NCI-H1105 treated with DMSO at 0.1 percent for 48 hours (cell line): ENCODE measurements around the gene PTPRE.

ENCODE experiments used
- DNase-seq: peaks from one replicate; lab custom pipeline; 2025; lab: John Stamatoyannopoulos, UW

The PTPRE gene

GRCh38 chr10:128046156-128046952, 139.5 kb downstream of the PTPRE start:
- DNase-seq = no peak

- DNase-seq = no peak
Measured at GRCh38 chr10:128046953-128047290, 140.0 kb downstream of the PTPRE start.

- no peak for DNase-seq
Measured at GRCh38 chr10:128047351-128047750, 140.4 kb downstream of the PTPRE start.

GRCh38 chr10:128047991-128048818, 141.3 kb downstream of the PTPRE start:
- DNase-seq = peak; percentile 43

- no peak for DNase-seq
Measured at GRCh38 chr10:128048819-128049210, 141.9 kb downstream of the PTPRE start.

GRCh38 chr10:128049226-128050120, 142.6 kb downstream of the PTPRE start:
- DNase-seq = no peak

GRCh38 chr10:128050121-128050516, 143.2 kb downstream of the PTPRE start:
- no peak for DNase-seq

- no peak for DNase-seq
Measured at GRCh38 chr10:128050936-128051335, 144.0 kb downstream of the PTPRE start.

- no peak for DNase-seq
Measured at GRCh38 chr10:128051548-128051947, 144.6 kb downstream of the PTPRE start.

GRCh38 chr10:128052696-128053095, 145.8 kb downstream of the PTPRE start:
- no peak for DNase-seq

- DNase-seq = no peak
Measured at GRCh38 chr10:128053356-128053755, 146.5 kb downstream of the PTPRE start.

- DNase-seq = no peak
Measured at GRCh38 chr10:128054163-128054970, 147.5 kb downstream of the PTPRE start.

GRCh38 chr10:128055061-128055868, 148.4 kb downstream of the PTPRE start:
- DNase-seq = no peak

GRCh38 chr10:128056303-128057050, 149.6 kb downstream of the PTPRE start:
- DNase-seq = no peak

GRCh38 chr10:128058106-128058749, 151.3 kb downstream of the PTPRE start:
- no peak for DNase-seq

GRCh38 chr10:128058750-128059134, 151.8 kb downstream of the PTPRE start:
- DNase-seq = no peak

- DNase-seq = no peak
Measured at GRCh38 chr10:128059266-128059981, 152.5 kb downstream of the PTPRE start.

- no peak for DNase-seq
Measured at GRCh38 chr10:128059982-128060293, 153.0 kb downstream of the PTPRE start.
